WTC11 (cell line): ENCODE data around the gene GNAL.

Source experiments
- CTCF ChIP-seq: fragments of 200-600 bp; IDR thresholded peaks from 2 replicates; pipeline ENCODE4 v1.8.0; 2022; ENCODE audit warnings: antibody characterized with exemption
- E2F1 ChIP-seq: sonication (generic); formaldehyde crosslinking; IDR thresholded peaks from 2 replicates; pipeline ENCODE4 v1.8.0; 2022; ENCODE audit warnings: mild to moderate bottlenecking, missing genetic modification reagents
- FOXJ3 ChIP-seq: sonication (generic); formaldehyde crosslinking; IDR thresholded peaks from 2 replicates; pipeline ENCODE4 v1.9.0; 2021; ENCODE audit warnings: missing genetic modification reagents, mild to moderate bottlenecking, borderline replicate concordance
- MAX ChIP-seq: sonication (generic); formaldehyde crosslinking; IDR thresholded peaks from 2 replicates; pipeline ENCODE4 v1.8.0; 2022; ENCODE audit warnings: mild to moderate bottlenecking, missing genetic modification reagents
- NFE2L1 ChIP-seq: sonication (generic); formaldehyde crosslinking; IDR thresholded peaks from 2 replicates; pipeline ENCODE4 v1.8.1; 2023; ENCODE audit warnings: missing genetic modification reagents
- ZNF263 ChIP-seq: sonication (generic); formaldehyde crosslinking; IDR thresholded peaks from 2 replicates; pipeline ENCODE4 v1.8.1; 2022; ENCODE audit warnings: low read depth, mild to moderate bottlenecking, moderate library complexity, missing genetic modification reagents
- ZNF512 ChIP-seq: sonication (generic); formaldehyde crosslinking; IDR thresholded peaks from 2 replicates; pipeline ENCODE4 v1.8.1; 2022; ENCODE audit warnings: missing genetic modification reagents, borderline replicate concordance

GRCh38 chr18:11676386-11676785, 12.7 kb upstream of the GNAL start:
- TF ChIP-seq ZNF263 (CRISPR knock-in tag) (no peak), MAX (CRISPR knock-in tag) (no peak), CTCF (no peak), ZNF512 (CRISPR knock-in tag) (no peak), E2F1 (CRISPR knock-in tag) (no peak), NFE2L1 (CRISPR knock-in tag) (no peak), FOXJ3 (CRISPR knock-in tag) (no peak)
